Right atrium auricular region (tissue), 2 donors: Measurements from ENCODE around the gene ZNHIT6. TPM values are rescaled to one million over a fixed set of nuclear protein-coding genes. Genes with fewer than 3 reads are reported as not detected.

Experiments
- DNase-seq: peaks from one replicate; pipeline ENCODE4 v3.0.0-alpha.2; 2019; ENCODE audit warnings: low spot score
- H3K27ac ChIP-seq, 2 donors: fragments of 200-600 bp; sonication (generic); 1 replicate in 1 of 2; 2 replicates in 1 of 2; pipeline ENCODE4 v1.5.1; 2016 to 2019
- H3K27me3 ChIP-seq, 2 donors: fragments of 200-600 bp; sonication (generic); one replicate each; pipeline versions ENCODE4 v1.5.1 to v1.6.0; 2017 to 2019
- H3K36me3 ChIP-seq: fragments of 200-600 bp; sonication (generic); one replicate; pipeline ENCODE4 v1.5.1; 2016
- H3K4me1 ChIP-seq, 2 donors: fragments of 200-600 bp; sonication (generic); one replicate each; pipeline versions ENCODE4 v1.5.1 to v1.6.0; 2017 to 2019
- H3K4me3 ChIP-seq, 2 donors: fragments of 200-600 bp; sonication (generic); 1 replicate in 1 of 2; 2 replicates in 1 of 2; pipeline ENCODE4 v1.5.1; 2017 to 2019; ENCODE audit warnings: mild to moderate bottlenecking in 1 of 2, moderate library complexity in 1 of 2
- H3K9me3 ChIP-seq, 2 donors: fragments of 200-600 bp; sonication (generic); one replicate each; pipeline ENCODE4 v1.5.1; 2019
- CTCF ChIP-seq, 2 donors: fragments of 200-600 bp; sonication (generic); IDR thresholded peaks; one replicate each; pipeline ENCODE4 v1.5.1; 2019; ENCODE audit warnings: antibody characterized with exemption in 2 of 2
- total RNA-seq, 2 donors: library from RNA; depleted of rRNA; stranded (reverse); fragments of >200 nt; gene quantifications; one replicate each; pipeline ENCODE4 v1.1.0, GENCODE V29; 2016

Gene ZNHIT6, protein sequence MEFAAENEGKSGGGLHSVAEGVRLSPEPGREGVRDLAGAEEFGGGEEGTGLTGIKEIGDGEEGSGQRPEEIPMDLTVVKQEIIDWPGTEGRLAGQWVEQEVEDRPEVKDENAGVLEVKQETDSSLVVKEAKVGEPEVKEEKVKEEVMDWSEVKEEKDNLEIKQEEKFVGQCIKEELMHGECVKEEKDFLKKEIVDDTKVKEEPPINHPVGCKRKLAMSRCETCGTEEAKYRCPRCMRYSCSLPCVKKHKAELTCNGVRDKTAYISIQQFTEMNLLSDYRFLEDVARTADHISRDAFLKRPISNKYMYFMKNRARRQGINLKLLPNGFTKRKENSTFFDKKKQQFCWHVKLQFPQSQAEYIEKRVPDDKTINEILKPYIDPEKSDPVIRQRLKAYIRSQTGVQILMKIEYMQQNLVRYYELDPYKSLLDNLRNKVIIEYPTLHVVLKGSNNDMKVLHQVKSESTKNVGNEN
- total RNA-seq: 1 to 10 TPM; 7.0 to 8.4 TPM

DNA sequence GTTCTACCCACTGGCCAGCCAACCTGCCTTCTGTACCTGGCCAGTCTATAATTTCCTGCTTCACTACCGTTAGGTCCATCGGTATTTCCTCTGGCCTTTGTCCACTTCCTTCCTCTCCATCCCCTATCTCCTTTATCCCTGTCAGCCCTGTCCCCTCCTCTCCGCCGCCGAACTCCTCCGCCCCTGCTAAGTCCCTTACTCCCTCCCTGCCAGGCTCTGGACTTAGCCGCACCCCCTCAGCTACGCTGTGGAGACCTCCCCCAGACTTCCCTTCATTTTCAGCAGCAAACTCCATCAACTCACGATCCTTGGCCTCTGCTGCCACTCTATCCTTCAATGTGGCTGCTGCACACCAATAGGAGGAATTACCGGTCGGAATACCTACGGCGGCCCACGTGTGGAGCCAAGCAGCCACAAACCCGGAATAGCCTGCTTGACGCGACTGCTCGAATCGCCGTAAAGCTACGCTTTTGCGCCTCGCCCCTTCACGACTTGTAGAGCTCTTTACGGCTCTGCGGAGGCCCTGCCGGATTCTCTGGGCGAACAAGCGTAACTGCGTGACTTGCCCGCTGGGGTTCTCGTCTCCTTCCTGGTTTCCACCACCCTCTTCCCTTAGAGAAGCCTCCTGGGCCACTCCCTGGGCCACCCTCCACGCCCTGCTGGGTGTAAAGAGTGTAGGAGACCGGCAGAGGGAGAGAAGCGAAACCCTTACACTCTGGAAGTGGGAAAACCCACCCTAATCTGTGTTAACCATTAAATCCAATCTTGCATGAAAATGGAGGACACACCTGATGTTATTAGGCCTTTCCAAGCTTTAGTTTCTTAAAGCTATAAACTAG lies at the start of gene ZNHIT6:
Gene ZNHIT6, minus strand, starts transcription at position 444 of the 839 bp plus-strand sequence. Its CDS starts 149 bp downstream, at position 295.
- Histone ChIP-seq H3K27me3 (no peaks in the 10 kb centered on the region), H3K27ac (peak within 1 kb of the TSS; percentile 84 to 87), H3K9me3 (no peaks in the 10 kb centered on the region), H3K4me3 (peak within 1 kb of the TSS; percentile 76 to 84), H3K36me3 (peaks cover 18% of the 10 kb centered on the region), H3K4me1 (peaks cover 0 to 14% of the 10 kb centered on the region in 2 donors)
- peak; percentile 91 for DNase-seq
- TF ChIP-seq CTCF (IDR thresholded peaks at IDR 0.05): peak in 1 of 2 donors; percentile 47

- H3K4me3 ChIP-seq: no peak overlapping the region
- H3K27me3 ChIP-seq: no peaks in the 10 kb centered on the region
- H3K9me3 ChIP-seq: no peaks in the 10 kb centered on the region
- no peaks in the 10 kb centered on the region for H3K4me1 ChIP-seq
- TF ChIP-seq CTCF (IDR thresholded peaks at IDR 0.05): no peak
- no peak overlapping the region for H3K27ac ChIP-seq
- DNase-seq: no peak
- H3K36me3 ChIP-seq: no peaks in the 10 kb centered on the region
Observed at GRCh38 chr1:85756864-85757263, 48.6 kb upstream of the ZNHIT6 start.

GRCh38 chr1:85748120-85748519 lies 39.9 kb upstream of the ZNHIT6 start:
- no peak for TF ChIP-seq CTCF (IDR thresholded peaks at IDR 0.05)
- H3K36me3 ChIP-seq: no peaks in the 10 kb centered on the region

GRCh38 chr1:85746777-85747176 lies 38.5 kb upstream of the ZNHIT6 start:
- Histone ChIP-seq H3K27me3 (no peaks in the 10 kb centered on the region), H3K4me3 (no peak overlapping the region), H3K27ac (no peak overlapping the region), H3K36me3 (no peaks in the 10 kb centered on the region), H3K9me3 (no peaks in the 10 kb centered on the region), H3K4me1 (no peaks in the 10 kb centered on the region)
- no peak for DNase-seq
- no peak for TF ChIP-seq CTCF (IDR thresholded peaks at IDR 0.05)

More at GRCh38 chr1:85748120-85748519, 39.9 kb upstream of the ZNHIT6 start:
- Histone ChIP-seq H3K27ac (no peak overlapping the region), H3K4me3 (no peak overlapping the region), H3K27me3 (no peaks in the 10 kb centered on the region), H3K9me3 (no peaks in the 10 kb centered on the region), H3K4me1 (no peaks in the 10 kb centered on the region)
- no peak for DNase-seq

GRCh38 chr1:85743814-85744213 lies 35.6 kb upstream of the ZNHIT6 start:
- Histone ChIP-seq H3K4me1 (no peaks in the 10 kb centered on the region), H3K27ac (no peak overlapping the region), H3K9me3 (no peaks in the 10 kb centered on the region), H3K36me3 (no peaks in the 10 kb centered on the region), H3K4me3 (no peak overlapping the region), H3K27me3 (no peaks in the 10 kb centered on the region)
- TF ChIP-seq CTCF (IDR thresholded peaks at IDR 0.05): no peak
- DNase-seq: no peak
